IPS DF 6.9 (cell line): ENCODE measurements around the gene THSD7B.
"Not testable (repeated sequence)": the region's sequence is repeated elsewhere in the genome, so short reads cannot be mapped to it uniquely, and the experiment has no call there.

Experiments
- DNase-seq: peaks from one replicate; pipeline ENCODE4 v3.0.0-alpha.2; 2013; ENCODE audit warnings: low read depth, low spot score
- H3K27ac ChIP-seq: one replicate; pipeline ENCODE4 v1.5.1; 2013; ENCODE audit warnings: low read length, control low read depth
- H3K27me3 ChIP-seq: 2 replicates; pipeline ENCODE4 v1.6.1; 2013; ENCODE audit warnings: mild to moderate bottlenecking, low read length; ENCODE audit not compliant: control insufficient read depth, insufficient read depth
- H3K36me3 ChIP-seq: 2 replicates; pipeline ENCODE4 v1.6.1; 2013; ENCODE audit warnings: low read length; ENCODE audit not compliant: control insufficient read depth, insufficient read depth
- H3K4me1 ChIP-seq: 2 replicates; pipeline ENCODE4 v1.6.1; 2013; ENCODE audit warnings: low read length; ENCODE audit not compliant: control insufficient read depth, insufficient read depth
- H3K4me3 ChIP-seq: 2 replicates; pipeline ENCODE4 v1.5.1; 2013; ENCODE audit warnings: mild to moderate bottlenecking, low read length
- H3K9me3 ChIP-seq: 2 replicates; pipeline ENCODE4 v1.6.1; 2013; ENCODE audit warnings: low read length, inconsistent platforms; ENCODE audit not compliant: control insufficient read depth, insufficient read depth
- WGBS: extraction: QIAGEN DNeasy Blood & Tissue Kit; methylation state at CpG from one replicate; pipeline ENCODE4 v1.1.7; 2013; ENCODE audit warnings: mixed read lengths, missing lambda C conversion rate; ENCODE audit not compliant: insufficient read length, insufficient coverage; 5-methylcytosine and 5-hydroxymethylcytosine counted together

Gene THSD7B

GRCh38 chr2:137287913-137288639, 522.7 kb downstream of the THSD7B start:
- no CpG with 5 or more reads among the region's 4 CpGs for WGBS
- no peak for DNase-seq
- no peak overlapping the region for H3K27ac ChIP-seq
- no peaks in the 10 kb centered on the region for H3K4me1 ChIP-seq
- no peak overlapping the region for H3K4me3 ChIP-seq
- no peaks in the 10 kb centered on the region for H3K36me3 ChIP-seq
- H3K27me3 ChIP-seq, result no peaks in the 10 kb centered on the region
- no peaks in the 10 kb centered on the region for H3K9me3 ChIP-seq

GRCh38 chr2:137291836-137292570, 526.7 kb downstream of the THSD7B start:
- no peaks in the 10 kb centered on the region for H3K27me3 ChIP-seq
- no peaks in the 10 kb centered on the region for H3K9me3 ChIP-seq
- H3K4me3 ChIP-seq, result no peak overlapping the region
- no peaks in the 10 kb centered on the region for H3K36me3 ChIP-seq
- H3K27ac ChIP-seq, result no peak overlapping the region
- H3K4me1 ChIP-seq, result no peaks in the 10 kb centered on the region
- DNase-seq, result no peak

GRCh38 chr2:137298377-137298776, 533.0 kb downstream of the THSD7B start:
- WGBS, result no CpG with 5 or more reads among the region's 3 CpGs
- Histone ChIP-seq H3K4me3 (no peak overlapping the region), H3K36me3 (no peaks in the 10 kb centered on the region), H3K4me1 (no peaks in the 10 kb centered on the region), H3K27me3 (no peaks in the 10 kb centered on the region), H3K27ac (no peak overlapping the region), H3K9me3 (no peaks in the 10 kb centered on the region)
- DNase-seq, result no peak

- Histone ChIP-seq H3K9me3 (no peaks in the 10 kb centered on the region), H3K27ac (no peak overlapping the region), H3K4me3 (no peak overlapping the region), H3K27me3 (no peaks in the 10 kb centered on the region), H3K36me3 (no peaks in the 10 kb centered on the region), H3K4me1 (no peaks in the 10 kb centered on the region)
- DNase-seq, result no peak
- WGBS, result no CpG with 5 or more reads among the region's 2 CpGs
Observed at GRCh38 chr2:137300987-137301386, 535.6 kb downstream of the THSD7B start.

- Histone ChIP-seq H3K9me3 (no peaks in the 10 kb centered on the region), H3K27ac (no peak overlapping the region), H3K36me3 (no peaks in the 10 kb centered on the region), H3K27me3 (no peaks in the 10 kb centered on the region), H3K4me3 (no peak overlapping the region), H3K4me1 (no peaks in the 10 kb centered on the region)
- DNase-seq, result no peak
- WGBS, result no CpG with 5 or more reads among the region's 3 CpGs
Observed at GRCh38 chr2:137302957-137303356, 537.6 kb downstream of the THSD7B start.

GRCh38 chr2:137316075-137316474, 550.7 kb downstream of the THSD7B start:
- Histone ChIP-seq H3K9me3 (no peaks in the 10 kb centered on the region), H3K36me3 (no peaks in the 10 kb centered on the region), H3K4me3 (no peak overlapping the region), H3K4me1 (no peaks in the 10 kb centered on the region), H3K27ac (no peak overlapping the region), H3K27me3 (no peaks in the 10 kb centered on the region)
- WGBS, result no CpG with 5 or more reads among the region's 4 CpGs
- DNase-seq, result no peak

GRCh38 chr2:137321566-137321965, 556.2 kb downstream of the THSD7B start:
- no peak overlapping the region for H3K27ac ChIP-seq
- no peaks in the 10 kb centered on the region for H3K9me3 ChIP-seq
- H3K4me1 ChIP-seq, result no peaks in the 10 kb centered on the region
- no peaks in the 10 kb centered on the region for H3K36me3 ChIP-seq
- no CpG with 5 or more reads among the region's 1 CpG for WGBS
- no peaks in the 10 kb centered on the region for H3K27me3 ChIP-seq
- no peak for DNase-seq
- no peak overlapping the region for H3K4me3 ChIP-seq

- H3K36me3 ChIP-seq, H3K4me3 ChIP-seq, H3K27me3 ChIP-seq, H3K4me1 ChIP-seq, H3K27ac ChIP-seq, H3K9me3 ChIP-seq, DNase-seq: not testable (repeated sequence)
- no CpG with 5 or more reads among the region's 25 CpGs for WGBS
Observed at GRCh38 chr2:137331562-137331961, 566.2 kb downstream of the THSD7B start.

- no peak overlapping the region for H3K27ac ChIP-seq
- WGBS, result no CpG with 5 or more reads among the region's 4 CpGs
- no peaks in the 10 kb centered on the region for H3K36me3 ChIP-seq
- no peaks in the 10 kb centered on the region for H3K27me3 ChIP-seq
- no peaks in the 10 kb centered on the region; the same call in 1 of the 2 replicates for H3K9me3 ChIP-seq
- no peak for DNase-seq
- no peaks in the 10 kb centered on the region for H3K4me1 ChIP-seq
- H3K4me3 ChIP-seq, result no peak overlapping the region
Observed at GRCh38 chr2:137333386-137334165, 568.2 kb downstream of the THSD7B start.

- no peaks in the 10 kb centered on the region for H3K9me3 ChIP-seq
- WGBS, result no CpG with 5 or more reads among the region's 2 CpGs
Observed at GRCh38 chr2:137336067-137336466, 570.7 kb downstream of the THSD7B start.

More at GRCh38 chr2:137336067-137336466, 570.7 kb downstream of the THSD7B start:
- Histone ChIP-seq H3K27ac (no peak overlapping the region), H3K4me3 (no peak overlapping the region), H3K36me3 (no peaks in the 10 kb centered on the region), H3K4me1 (no peaks in the 10 kb centered on the region), H3K27me3 (no peaks in the 10 kb centered on the region)
- DNase-seq, result no peak
